ENCODE measurements around the gene LAMB2.

DNA sequence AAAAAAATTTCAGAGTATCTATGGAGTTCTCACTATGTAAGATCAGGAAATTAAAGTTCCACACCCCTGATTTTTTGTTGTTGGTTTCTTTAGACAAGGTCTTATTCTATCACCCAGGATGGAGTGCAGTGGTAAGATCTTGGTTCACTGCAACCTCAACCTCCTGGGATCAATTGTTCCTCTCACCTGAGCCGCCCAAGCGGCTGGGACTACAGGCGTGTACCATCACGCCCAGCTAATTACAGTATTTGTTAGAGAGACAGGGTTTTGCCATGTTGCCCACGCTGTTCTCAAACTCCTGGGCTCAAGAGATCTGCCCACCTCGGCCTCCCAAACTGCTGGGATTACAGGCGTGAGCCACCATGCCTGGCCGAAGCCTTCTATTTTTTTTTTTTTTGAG, 51.4 kb downstream of the LAMB2 start:
- TF ChIP-seq POLR2AphosphoS5 (IDR thresholded peaks at IDR 0.05; ENCODE audit: borderline replicate concordance, low read depth, low read length) (no peak), EZH2 (IDR thresholded peaks at IDR 0.05) (no peak)

Data from SK-N-MC (cell line).